Muscle of back (tissue), 11 donors: ENCODE results near the gene HARS1. TPM values are rescaled to one million over a fixed set of nuclear protein-coding genes. Genes with fewer than 3 reads are reported as not detected.
A peak's percentile ranks its signal among the peaks of the same experiment; 100 is the strongest.
"Not testable (repeated sequence)": the region's sequence is repeated elsewhere in the genome, so short reads cannot be mapped to it uniquely, and the experiment has no call there.

Source experiments
- DNase-seq, 3 donors: peaks; one replicate each; pipeline versions ENCODE4 v3.0.0 to v3.0.0-alpha.2; 2013
- polyA plus RNA-seq, 10 donors: library from polyadenylated mRNA; unstranded; fragments of 120-200 nt; gene quantifications; one replicate each; pipeline ENCODE4 v1.2.1, GENCODE V29; 2013; ENCODE audit not compliant: insufficient read length in 10 of 10

The HARS1 gene
- polyA plus RNA-seq, 10 donors: 42.2 to 53.9 (median 48.9) TPM

GRCh38 chr5:140635291-140636257, 55.6 kb downstream of the HARS1 start:
- no peak for DNase-seq

DNA sequence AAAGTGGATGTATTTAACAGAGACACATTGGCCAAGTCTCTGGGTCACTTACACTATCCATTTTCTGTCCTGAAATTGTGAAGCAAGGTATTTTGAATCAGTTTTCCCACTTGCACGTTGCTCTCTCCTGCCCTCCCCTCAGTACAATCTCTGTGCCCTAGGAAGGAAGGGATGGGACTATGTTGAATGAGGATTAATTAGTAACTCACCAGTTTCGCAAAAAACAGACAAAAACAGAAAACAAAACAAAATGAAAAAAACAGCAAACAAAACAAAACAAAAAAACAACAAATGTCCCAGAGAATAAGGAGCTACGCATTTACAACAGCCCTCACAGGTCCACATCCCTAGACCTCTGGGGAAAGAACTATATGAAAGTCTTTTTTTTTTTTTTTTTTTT, 57.1 kb downstream of the HARS1 start:
- no peak for DNase-seq

DNA sequence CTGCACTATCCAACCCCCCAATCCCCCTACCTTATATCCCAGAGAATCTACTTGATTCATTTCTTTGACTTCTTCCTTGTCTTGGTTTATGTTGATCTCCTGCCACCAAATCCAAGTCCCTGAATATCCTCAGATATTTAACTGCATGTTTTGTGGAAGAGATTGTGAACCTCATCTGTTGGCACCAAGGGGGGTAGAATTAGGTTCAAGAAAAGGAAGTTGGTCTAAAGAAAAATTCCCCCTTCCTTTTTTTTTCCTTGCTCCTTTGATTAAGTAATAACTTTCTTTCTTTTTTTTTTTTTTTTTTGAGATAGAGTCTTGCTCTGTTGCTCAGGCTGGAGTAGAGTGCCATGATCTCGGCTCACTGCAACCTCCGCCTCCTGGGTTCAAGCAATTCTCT, 57.7 kb downstream of the HARS1 start:
- no peak for DNase-seq

DNA sequence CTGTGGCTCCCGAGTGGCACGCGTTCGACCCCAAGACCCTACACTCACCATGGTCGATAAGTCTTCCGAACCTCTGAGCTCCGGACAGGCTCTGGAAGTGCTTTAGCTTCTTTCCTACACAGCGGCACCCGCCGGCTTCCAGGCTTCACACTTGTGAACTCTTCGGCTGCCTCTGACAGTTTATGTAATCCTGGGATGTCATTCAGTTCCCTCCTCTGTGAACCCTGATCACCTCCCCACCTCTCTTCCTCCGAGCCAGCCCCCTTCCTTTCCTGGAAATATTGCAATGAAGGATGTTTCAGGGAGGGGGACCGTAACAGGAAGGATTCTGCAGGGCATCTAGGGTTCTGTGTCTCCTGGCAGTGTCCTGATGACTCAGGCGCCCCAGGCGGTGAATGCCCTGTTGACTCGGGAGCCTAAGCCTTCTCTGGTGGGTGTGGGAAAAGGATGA, 58.1 kb downstream of the HARS1 start, which contains the start of gene CD14:
Gene CD14 (minus strand): TSS at position 155 of the 451 bp plus-strand sequence. CDS start 104 bp downstream, at position 51.
- peak in 2 of 3 donors; percentile 11 to 40 for DNase-seq

GRCh38 chr5:140632366-140633020, 58.7 kb downstream of the HARS1 start:
- peak; percentile 12 to 77 (median 41) for DNase-seq

GRCh38 chr5:140631831-140632365, 59.3 kb downstream of the HARS1 start:
- DNase-seq: no peak

- DNase-seq: no peak
These were observed 60.1 kb downstream of the HARS1 start for GRCh38 chr5:140631036-140631417.

DNA sequence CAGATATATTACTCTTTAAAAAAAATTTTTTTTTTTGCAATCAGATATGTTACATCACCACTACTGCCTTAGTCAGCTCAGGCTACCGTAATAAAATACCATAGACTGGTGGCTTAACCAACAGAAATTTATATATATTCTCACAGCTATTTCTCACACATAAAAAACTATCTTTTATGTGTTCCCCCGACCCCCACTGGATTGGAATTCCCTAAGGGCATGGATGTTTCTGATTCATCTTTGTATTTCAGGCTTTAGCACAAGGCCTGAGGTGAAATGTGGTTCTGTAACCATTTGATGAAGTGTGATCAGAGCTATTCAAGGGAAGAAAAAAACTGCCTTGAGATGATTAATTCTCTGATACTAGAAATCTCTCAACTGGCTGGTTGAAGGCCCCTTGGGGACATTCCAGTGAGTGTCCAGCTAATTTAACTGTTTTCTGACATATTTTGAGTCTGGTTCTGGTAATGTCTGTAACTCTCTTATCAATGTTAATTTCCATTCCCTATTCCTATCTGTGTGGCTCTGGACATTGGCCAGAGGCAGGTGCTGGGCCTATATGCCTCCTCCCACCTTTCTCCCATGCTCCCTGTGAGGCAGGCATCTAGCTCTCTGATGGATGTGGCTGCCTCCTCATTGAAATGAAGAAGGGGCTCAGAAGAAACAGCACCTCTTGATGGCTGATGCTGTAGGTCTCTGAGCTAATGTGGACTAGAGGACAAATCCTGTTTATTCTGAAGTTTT, 60.7 kb downstream of the HARS1 start:
- no peak for DNase-seq

DNA sequence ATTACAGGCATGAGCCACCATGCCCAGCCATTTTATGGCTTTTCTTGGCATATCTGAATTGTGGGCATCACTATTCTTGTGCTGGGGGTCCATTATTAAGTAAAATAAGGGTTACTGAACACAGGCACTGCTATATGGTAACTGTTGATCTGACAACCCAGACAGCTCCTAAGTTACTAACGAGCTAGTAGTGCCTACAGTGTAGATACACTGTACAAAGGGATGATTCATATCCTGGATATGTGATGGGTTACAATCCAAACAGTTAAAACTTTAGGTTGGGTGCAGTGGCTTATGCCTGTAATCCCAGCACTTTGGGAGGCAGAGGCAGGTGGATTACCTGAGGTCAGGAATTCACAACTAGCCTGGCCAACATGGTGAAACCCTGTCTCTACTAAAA, 62.5 kb downstream of the HARS1 start:
- DNase-seq: no peak

GRCh38 chr5:140627972-140628371, 63.2 kb downstream of the HARS1 start:
- DNase-seq: no peak

DNA sequence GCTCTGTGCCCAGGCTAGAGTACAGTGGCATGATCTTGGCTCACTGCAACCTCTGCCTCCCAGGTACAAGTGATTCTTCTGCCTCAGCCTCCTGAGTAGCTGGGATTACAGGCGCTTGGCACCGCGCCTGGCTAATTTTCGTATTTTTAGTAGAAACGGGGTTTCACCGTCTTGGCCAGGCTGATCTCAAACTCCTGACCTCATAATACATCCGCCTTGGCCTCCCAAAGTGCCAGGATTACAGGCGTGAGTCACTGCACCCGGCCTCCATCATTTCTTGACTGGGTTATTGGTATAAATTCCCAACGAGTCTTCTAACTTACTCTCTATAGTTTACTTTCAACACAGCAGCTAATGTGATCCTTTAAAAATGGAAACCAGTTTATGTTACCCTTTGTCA, 66.3 kb downstream of the HARS1 start:
- DNase-seq: not testable (repeated sequence)

Other genes with a start within 250 kb of the HARS1 start
- gene EIF4EBP3, start 143.7 kb downstream of the HARS1 start, polyA plus RNA-seq: 10 to 100 TPM in 2 of 10 donors, 1 to 10 TPM in 8; 6.2 to 13.0 (median 8.0) TPM
- gene SRA1, start 133.9 kb downstream of the HARS1 start, polyA plus RNA-seq: 10 to 100 TPM; 18.0 to 27.5 (median 21.6) TPM
- 10 to 100 TPM; 14.4 to 43.7 (median 20.7) TPM for gene APBB3, start 126.8 kb downstream of the HARS1 start, polyA plus RNA-seq
- gene SLC35A4, start 126.5 kb downstream of the HARS1 start, polyA plus RNA-seq: 10 to 100 TPM; 52.1 to 67.8 (median 54.6) TPM
- 10 to 100 TPM; 15.2 to 38.2 (median 24.1) TPM for gene CD14, start 58.2 kb downstream of the HARS1 start, polyA plus RNA-seq
- 10 to 100 TPM in 2 of 10 donors, 1 to 10 TPM in 8; 5.2 to 12.4 (median 8.1) TPM for gene TMCO6, start 51.9 kb downstream of the HARS1 start, polyA plus RNA-seq
- 10 to 100 TPM; 41.3 to 75.2 (median 56.1) TPM for gene NDUFA2, start 43.7 kb downstream of the HARS1 start, polyA plus RNA-seq
- 100 to 1,000 TPM in 2 of 10 donors, 10 to 100 TPM in 8; 81.5 to 114 (median 94.1) TPM for gene IK, start 43.5 kb downstream of the HARS1 start, polyA plus RNA-seq
- gene WDR55, start 26.5 kb downstream of the HARS1 start, polyA plus RNA-seq: 10 to 100 TPM; 10.9 to 16.2 (median 12.8) TPM
- gene DND1, start 17.8 kb downstream of the HARS1 start, polyA plus RNA-seq: under 1 TPM in 3 of 10 donors, not detected in 7; 0.16 to 0.92 (median 0.24) TPM
- gene HARS2, start 85 bp upstream of the HARS1 start, polyA plus RNA-seq: 10 to 100 TPM; 20.5 to 35.9 (median 25.3) TPM
- gene ZMAT2, start 9.1 kb upstream of the HARS1 start, polyA plus RNA-seq: 10 to 100 TPM; 72.9 to 93.3 (median 78.7) TPM
- gene PCDHA1, start 94.8 kb upstream of the HARS1 start, polyA plus RNA-seq: under 1 TPM in 4 of 10 donors, not detected in 6; 0.05 to 0.11 (median 0.06) TPM
- under 1 TPM in 8 of 10 donors, not detected in 2; 0.04 to 0.22 (median 0.10) TPM for gene PCDHA2, start 103.5 kb upstream of the HARS1 start, polyA plus RNA-seq
- under 1 TPM; 0.06 to 0.31 (median 0.23) TPM for gene PCDHA3, start 109.7 kb upstream of the HARS1 start, polyA plus RNA-seq
- gene PCDHA4, start 115.7 kb upstream of the HARS1 start, polyA plus RNA-seq: under 1 TPM; 0.04 to 0.39 (median 0.18) TPM
- under 1 TPM in 2 of 10 donors, not detected in 8; 0.04 to 0.07 TPM for gene PCDHA5, start 130.2 kb upstream of the HARS1 start, polyA plus RNA-seq
- under 1 TPM in 9 of 10 donors, not detected in 1; 0.08 to 0.20 (median 0.16) TPM for gene PCDHA6, start 136.6 kb upstream of the HARS1 start, polyA plus RNA-seq
- under 1 TPM; 0.05 to 0.35 (median 0.13) TPM for gene PCDHA7, start 142.9 kb upstream of the HARS1 start, polyA plus RNA-seq
- gene PCDHA8, start 149.8 kb upstream of the HARS1 start, polyA plus RNA-seq: under 1 TPM in 6 of 10 donors, not detected in 4; 0.07 to 0.11 (median 0.09) TPM
- gene PCDHA9, start 157.0 kb upstream of the HARS1 start, polyA plus RNA-seq: under 1 TPM in 5 of 10 donors, not detected in 5; 0.04 to 0.07 (median 0.06) TPM
- gene PCDHA10, start 164.5 kb upstream of the HARS1 start, polyA plus RNA-seq: under 1 TPM; 0.07 to 0.29 (median 0.17) TPM
- gene PCDHA11, start 177.6 kb upstream of the HARS1 start, polyA plus RNA-seq: under 1 TPM in 7 of 10 donors, not detected in 3; 0.03 to 0.61 (median 0.05) TPM
- under 1 TPM in 6 of 10 donors, not detected in 4; 0.04 to 0.16 (median 0.07) TPM for gene PCDHA12, start 183.9 kb upstream of the HARS1 start, polyA plus RNA-seq
- under 1 TPM in 5 of 10 donors, not detected in 5; 0.04 to 0.22 (median 0.12) TPM for gene PCDHA13, start 190.8 kb upstream of the HARS1 start, polyA plus RNA-seq
- under 1 TPM in 9 of 10 donors, not detected in 1; 0.07 to 0.38 (median 0.12) TPM for gene PCDHAC1, start 234.9 kb upstream of the HARS1 start, polyA plus RNA-seq